ENCODE measurements around the gene RBM19.
"Not testable (repeated sequence)": the region's sequence is repeated elsewhere in the genome, so short reads cannot be mapped to it uniquely, and the experiment has no call there.

RBM19 gene

DNA sequence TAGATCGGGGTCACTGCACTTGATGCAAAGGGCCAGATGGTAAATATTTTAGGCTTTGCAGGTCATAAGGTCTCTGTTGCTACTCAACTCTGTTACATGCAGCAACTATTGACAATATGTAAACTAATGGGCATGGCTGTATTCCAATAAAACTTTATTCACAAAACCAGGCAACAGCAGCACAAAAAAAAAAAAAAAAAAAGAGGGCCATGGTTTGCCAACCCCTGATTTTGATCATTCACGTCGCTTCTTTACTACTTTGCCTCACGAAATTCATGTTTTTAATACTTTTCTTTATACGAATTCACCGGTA is 152.9 kb downstream of the RBM19 start:
- no peaks in the 10 kb centered on the region for H3K4me1 ChIP-seq (ENCODE audit: control insufficient read depth, low read depth, low read length)
- no peaks in the 10 kb centered on the region for H3K27me3 ChIP-seq (ENCODE audit: control insufficient read depth, insufficient read depth, low read length)
- no peak overlapping the region for H3K9ac ChIP-seq (ENCODE audit: low read length)
- no peaks in the 10 kb centered on the region for H3K36me3 ChIP-seq (ENCODE audit: control insufficient read depth, low read depth, low read length)
- H3K4me3 ChIP-seq (ENCODE audit: low read length), result no peak overlapping the region
- no peaks in the 10 kb centered on the region for H3K9me3 ChIP-seq (ENCODE audit: control insufficient read depth, low read depth, low read length)
- no peak overlapping the region for H3K27ac ChIP-seq (ENCODE audit: low read length)

- no peaks in the 10 kb centered on the region for H3K27me3 ChIP-seq (ENCODE audit: control insufficient read depth, insufficient read depth, low read length)
- H3K27ac ChIP-seq (ENCODE audit: low read length), result no peak overlapping the region
- no peak overlapping the region for H3K4me3 ChIP-seq (ENCODE audit: low read length)
- no peaks in the 10 kb centered on the region for H3K9me3 ChIP-seq (ENCODE audit: control insufficient read depth, low read depth, low read length)
- H3K4me1 ChIP-seq (ENCODE audit: control insufficient read depth, low read depth, low read length), result no peaks in the 10 kb centered on the region
- H3K9ac ChIP-seq (ENCODE audit: low read length), result no peak overlapping the region
- no peaks in the 10 kb centered on the region for H3K36me3 ChIP-seq (ENCODE audit: control insufficient read depth, low read depth, low read length)
Observed at GRCh38 chr12:113812411-113813228, 153.5 kb downstream of the RBM19 start.

DNA sequence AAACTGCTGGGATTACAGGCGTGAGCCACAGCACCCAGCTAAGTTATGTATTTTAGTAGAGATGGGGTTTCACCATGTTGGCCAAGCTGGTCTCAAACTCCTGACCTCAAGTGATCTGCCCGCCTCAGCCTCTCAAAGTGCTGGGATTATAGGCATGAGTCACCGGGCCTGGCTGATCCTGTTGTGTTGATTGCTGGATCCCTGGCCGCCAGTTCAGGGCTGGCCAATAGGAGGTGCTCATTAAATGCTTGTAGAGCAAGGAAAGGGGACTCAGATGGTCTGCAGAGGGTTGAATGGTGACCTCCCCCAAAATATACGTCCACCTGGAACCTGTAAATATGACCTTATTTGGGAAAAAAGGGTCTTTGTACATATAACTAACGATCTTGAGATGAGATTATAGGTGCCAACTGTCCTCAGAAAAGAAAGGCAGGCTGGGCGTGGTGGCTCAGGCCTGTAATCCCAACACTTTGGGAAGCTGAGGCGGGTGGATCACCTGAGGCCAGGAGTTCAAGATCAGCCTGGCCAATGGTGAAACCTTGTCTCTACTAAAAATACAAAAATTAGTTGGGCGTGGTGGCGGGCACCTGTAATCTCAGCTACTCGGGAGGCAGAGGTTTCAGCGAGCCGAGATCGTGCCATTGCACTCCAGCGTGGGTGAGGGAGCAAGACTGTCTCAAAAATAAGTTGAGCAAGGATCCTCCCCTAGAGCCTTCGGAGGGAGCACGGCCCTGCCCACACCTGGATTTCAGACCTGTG is 156.5 kb downstream of the RBM19 start:
- H3K27me3 ChIP-seq (ENCODE audit: control insufficient read depth, insufficient read depth, low read length); H3K27ac ChIP-seq (ENCODE audit: low read length); H3K36me3 ChIP-seq (ENCODE audit: control insufficient read depth, low read depth, low read length); H3K4me1 ChIP-seq (ENCODE audit: control insufficient read depth, low read depth, low read length); H3K9me3 ChIP-seq (ENCODE audit: control insufficient read depth, low read depth, low read length); H3K4me3 ChIP-seq (ENCODE audit: low read length); H3K9ac ChIP-seq (ENCODE audit: low read length): not testable (repeated sequence)

GRCh38 chr12:113808095-113808951 is 157.8 kb downstream of the RBM19 start:
- no peaks in the 10 kb centered on the region for H3K36me3 ChIP-seq (ENCODE audit: control insufficient read depth, low read depth, low read length)
- H3K27me3 ChIP-seq (ENCODE audit: control insufficient read depth, insufficient read depth, low read length), result no peaks in the 10 kb centered on the region
- no peaks in the 10 kb centered on the region for H3K9me3 ChIP-seq (ENCODE audit: control insufficient read depth, low read depth, low read length)
- no peak overlapping the region for H3K27ac ChIP-seq (ENCODE audit: low read length)
- H3K9ac ChIP-seq (ENCODE audit: low read length), result no peak overlapping the region
- no peaks in the 10 kb centered on the region for H3K4me1 ChIP-seq (ENCODE audit: control insufficient read depth, low read depth, low read length)
- no peak overlapping the region for H3K4me3 ChIP-seq (ENCODE audit: low read length)

GRCh38 chr12:113805673-113806072 is 160.5 kb downstream of the RBM19 start:
- Histone ChIP-seq H3K27ac (ENCODE audit: low read length) (no peak overlapping the region), H3K4me1 (ENCODE audit: control insufficient read depth, low read depth, low read length) (no peaks in the 10 kb centered on the region), H3K9ac (ENCODE audit: low read length) (no peak overlapping the region), H3K36me3 (ENCODE audit: control insufficient read depth, low read depth, low read length) (no peaks in the 10 kb centered on the region), H3K4me3 (ENCODE audit: low read length) (no peak overlapping the region), H3K9me3 (ENCODE audit: control insufficient read depth, low read depth, low read length) (no peaks in the 10 kb centered on the region), H3K27me3 (ENCODE audit: control insufficient read depth, insufficient read depth, low read length) (no peaks in the 10 kb centered on the region)

DNA sequence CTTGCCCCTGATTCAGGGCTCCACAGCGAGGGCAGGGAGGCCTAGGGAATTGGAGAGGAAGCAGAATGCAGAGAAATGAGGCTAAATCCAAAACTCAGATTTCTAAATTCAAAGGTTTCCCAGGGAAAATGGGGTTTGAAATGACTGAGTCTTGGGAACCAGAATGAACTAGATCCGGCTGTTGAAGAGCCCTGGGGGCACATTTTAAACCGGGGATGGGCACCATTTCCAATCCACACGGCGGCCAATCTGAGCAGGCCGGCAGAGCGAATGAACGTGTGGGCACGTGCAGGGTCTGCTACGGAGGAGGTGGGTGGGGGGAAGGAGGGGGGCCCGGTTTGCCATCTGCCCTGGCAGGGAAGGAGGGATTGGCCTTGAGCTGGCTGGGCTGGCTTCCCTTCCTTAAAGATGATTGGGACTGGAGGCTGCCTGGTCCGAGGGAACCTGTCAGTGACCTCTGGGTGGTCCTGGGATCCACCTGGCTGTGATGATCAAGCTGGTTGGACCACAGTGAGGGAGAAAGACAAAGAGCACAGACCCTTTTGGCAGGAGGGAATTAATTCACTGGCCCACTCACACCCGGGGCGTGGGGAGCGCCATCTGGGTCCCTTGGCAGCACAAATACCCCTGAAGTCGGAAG is 161.0 kb downstream of the RBM19 start:
- H3K27me3 ChIP-seq (ENCODE audit: control insufficient read depth, insufficient read depth, low read length), result no peaks in the 10 kb centered on the region
- no peaks in the 10 kb centered on the region for H3K9me3 ChIP-seq (ENCODE audit: control insufficient read depth, low read depth, low read length)
- no peak overlapping the region for H3K27ac ChIP-seq (ENCODE audit: low read length)
- no peak overlapping the region for H3K4me3 ChIP-seq (ENCODE audit: low read length)
- H3K36me3 ChIP-seq (ENCODE audit: control insufficient read depth, low read depth, low read length), result no peaks in the 10 kb centered on the region
- no peaks in the 10 kb centered on the region for H3K4me1 ChIP-seq (ENCODE audit: control insufficient read depth, low read depth, low read length)
- H3K9ac ChIP-seq (ENCODE audit: low read length), result no peak overlapping the region

GRCh38 chr12:113803759-113804140 is 162.4 kb downstream of the RBM19 start:
- H3K27ac ChIP-seq (ENCODE audit: low read length), result no peak overlapping the region
- no peaks in the 10 kb centered on the region for H3K9me3 ChIP-seq (ENCODE audit: control insufficient read depth, low read depth, low read length)
- H3K27me3 ChIP-seq (ENCODE audit: control insufficient read depth, insufficient read depth, low read length), result no peaks in the 10 kb centered on the region
- no peak overlapping the region for H3K9ac ChIP-seq (ENCODE audit: low read length)
- H3K36me3 ChIP-seq (ENCODE audit: control insufficient read depth, low read depth, low read length), result no peaks in the 10 kb centered on the region
- H3K4me1 ChIP-seq (ENCODE audit: control insufficient read depth, low read depth, low read length), result no peaks in the 10 kb centered on the region
- H3K4me3 ChIP-seq (ENCODE audit: low read length), result no peak overlapping the region

DNA sequence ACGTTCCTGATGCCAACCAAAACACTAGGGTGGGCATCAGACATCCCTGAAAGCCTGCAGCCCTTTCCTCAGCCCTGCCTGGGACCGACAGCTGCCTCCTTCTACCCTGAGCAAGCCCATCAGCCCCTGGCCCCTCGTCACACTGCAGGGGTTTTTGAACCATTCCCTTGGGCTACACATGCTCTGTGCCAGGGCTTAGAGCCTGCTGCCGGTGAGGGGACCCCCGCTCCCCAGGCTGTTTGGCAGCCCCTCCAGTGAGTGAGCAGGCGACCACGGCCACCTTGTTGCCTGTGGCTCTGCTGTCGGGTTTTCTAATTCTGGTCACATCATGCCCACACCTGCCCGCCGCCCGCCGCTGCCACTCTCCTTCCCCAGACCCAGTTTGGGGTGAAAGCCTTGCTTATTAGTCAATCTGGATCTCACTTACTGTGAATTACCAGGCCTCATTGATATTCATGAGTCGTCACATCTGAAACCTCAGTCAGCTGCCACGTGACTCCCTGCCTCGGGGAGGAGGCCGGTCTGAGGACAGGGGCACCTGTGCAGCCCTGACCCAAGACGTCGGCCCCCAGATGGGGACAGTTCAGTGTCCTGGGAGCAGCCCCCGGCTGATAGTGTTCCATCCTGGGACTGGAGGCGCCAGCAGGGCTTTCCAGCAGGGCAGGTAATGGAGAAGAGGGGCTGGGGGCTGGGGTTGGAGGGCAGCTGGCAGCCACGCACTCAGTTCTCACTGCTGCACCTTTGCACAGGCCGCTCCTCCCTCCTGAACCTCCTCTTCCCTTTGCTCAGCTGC is 163.0 kb downstream of the RBM19 start:
- no peak overlapping the region for H3K27ac ChIP-seq (ENCODE audit: low read length)
- no peak overlapping the region for H3K9ac ChIP-seq (ENCODE audit: low read length)
- H3K4me1 ChIP-seq (ENCODE audit: control insufficient read depth, low read depth, low read length), result no peaks in the 10 kb centered on the region
- no peaks in the 10 kb centered on the region for H3K36me3 ChIP-seq (ENCODE audit: control insufficient read depth, low read depth, low read length)
- H3K9me3 ChIP-seq (ENCODE audit: control insufficient read depth, low read depth, low read length), result no peaks in the 10 kb centered on the region
- H3K4me3 ChIP-seq (ENCODE audit: low read length), result no peak overlapping the region
- no peaks in the 10 kb centered on the region for H3K27me3 ChIP-seq (ENCODE audit: control insufficient read depth, insufficient read depth, low read length)

GRCh38 chr12:113802000-113802749 is 163.9 kb downstream of the RBM19 start:
- no peaks in the 10 kb centered on the region for H3K4me1 ChIP-seq (ENCODE audit: control insufficient read depth, low read depth, low read length)
- no peaks in the 10 kb centered on the region for H3K9me3 ChIP-seq (ENCODE audit: control insufficient read depth, low read depth, low read length)
- H3K27me3 ChIP-seq (ENCODE audit: control insufficient read depth, insufficient read depth, low read length), result no peaks in the 10 kb centered on the region
- H3K27ac ChIP-seq (ENCODE audit: low read length), result no peak overlapping the region
- no peaks in the 10 kb centered on the region for H3K36me3 ChIP-seq (ENCODE audit: control insufficient read depth, low read depth, low read length)
- H3K4me3 ChIP-seq (ENCODE audit: low read length), result no peak overlapping the region
- no peak overlapping the region for H3K9ac ChIP-seq (ENCODE audit: low read length)

DNA sequence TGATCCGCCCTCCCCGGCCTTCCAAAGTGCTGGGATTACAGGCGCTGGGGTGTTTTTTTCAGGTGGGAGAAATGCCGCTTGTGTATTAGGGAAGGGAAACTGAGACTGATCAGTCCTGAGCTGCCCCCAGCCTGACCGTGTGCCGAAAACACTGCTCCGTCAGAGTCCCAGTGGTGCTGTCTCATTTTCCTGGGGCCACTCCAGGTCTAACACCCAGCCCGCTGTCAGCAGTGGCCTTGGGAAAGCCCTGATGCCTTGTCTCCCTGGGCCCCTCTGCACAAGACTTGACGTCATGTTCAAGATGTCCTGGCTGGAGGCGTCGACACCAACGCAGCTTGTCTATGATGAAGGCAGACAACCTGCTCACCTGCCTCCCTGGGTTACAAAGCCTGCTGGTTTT is 165.9 kb downstream of the RBM19 start:
- Histone ChIP-seq H3K27me3 (ENCODE audit: control insufficient read depth, insufficient read depth, low read length) (no peaks in the 10 kb centered on the region), H3K9ac (ENCODE audit: low read length) (no peak overlapping the region), H3K36me3 (ENCODE audit: control insufficient read depth, low read depth, low read length) (no peaks in the 10 kb centered on the region), H3K4me3 (ENCODE audit: low read length) (no peak overlapping the region), H3K9me3 (ENCODE audit: control insufficient read depth, low read depth, low read length) (no peaks in the 10 kb centered on the region), H3K27ac (ENCODE audit: low read length) (no peak overlapping the region), H3K4me1 (ENCODE audit: control insufficient read depth, low read depth, low read length) (no peaks in the 10 kb centered on the region)
